H9 (cell line): ENCODE results near the gene DNAH8. TPM values are rescaled to one million over a fixed set of nuclear protein-coding genes. Genes with fewer than 3 reads are reported as not detected.

Experiments
- DNase-seq: peaks from one replicate; pipeline ENCODE4 v3.0.0-alpha.2; 2017
- H2AFZ ChIP-seq: one replicate; pipeline ENCODE4 v1.6.1; 2013; ENCODE audit warnings: mild to moderate bottlenecking, low read length, control low read depth, moderate library complexity
- H2AK5ac ChIP-seq: 2 replicates; pipeline ENCODE4 v1.6.1; 2013; ENCODE audit warnings: low read length, control low read depth, mixed read lengths; ENCODE audit not compliant: insufficient read length
- H2BK120ac ChIP-seq: one replicate; pipeline ENCODE4 v1.6.1; 2013; ENCODE audit warnings: low read depth, mild to moderate bottlenecking, low read length, control low read depth, inconsistent platforms; ENCODE audit not compliant: poor library complexity, severe bottlenecking
- H2BK12ac ChIP-seq: 2 replicates; pipeline ENCODE4 v1.6.1; 2013; ENCODE audit warnings: low read length, control low read depth, mixed read lengths, low read depth; ENCODE audit not compliant: insufficient read length
- H2BK15ac ChIP-seq: 2 replicates; pipeline ENCODE4 v1.6.1; 2013; ENCODE audit warnings: low read depth, low read length, control low read depth
- H2BK20ac ChIP-seq: one replicate; pipeline ENCODE4 v1.6.1; 2013; ENCODE audit warnings: low read depth, mild to moderate bottlenecking, low read length, control low read depth, inconsistent platforms; ENCODE audit not compliant: poor library complexity, severe bottlenecking
- H2BK5ac ChIP-seq: 2 replicates; pipeline ENCODE4 v1.6.1; 2013; ENCODE audit warnings: low read length, control low read depth, mixed read lengths; ENCODE audit not compliant: insufficient read length
- H3K14ac ChIP-seq: 2 replicates; pipeline ENCODE4 v1.6.1; 2013; ENCODE audit warnings: low read length, control low read depth; ENCODE audit not compliant: insufficient read depth
- H3K18ac ChIP-seq: 2 replicates; pipeline ENCODE4 v1.6.1; 2013; ENCODE audit warnings: low read depth, mild to moderate bottlenecking, mixed read lengths, low read length, control low read depth; ENCODE audit not compliant: insufficient read length
- H3K23ac ChIP-seq: 2 replicates; pipeline ENCODE4 v1.6.1; 2013; ENCODE audit warnings: low read length, control low read depth, mixed read lengths, low read depth; ENCODE audit not compliant: insufficient read length
- H3K23me2 ChIP-seq: 2 replicates; pipeline ENCODE4 v1.6.1; 2013; ENCODE audit warnings: low read depth, mild to moderate bottlenecking, mixed read lengths, low read length, control low read depth; ENCODE audit not compliant: insufficient read length, poor library complexity, severe bottlenecking
- H3K27ac ChIP-seq: 2 replicates; pipeline ENCODE4 v1.5.1; 2013; ENCODE audit warnings: low read length, control low read depth, mixed read lengths, low read depth; ENCODE audit not compliant: insufficient read length
- H3K27me3 ChIP-seq: 2 replicates; pipeline ENCODE4 v1.6.1; 2013; ENCODE audit warnings: low read length, control low read depth, inconsistent platforms; ENCODE audit not compliant: insufficient read depth
- H3K4ac ChIP-seq: 2 replicates; pipeline ENCODE4 v1.6.1; 2013; ENCODE audit warnings: low read depth, mild to moderate bottlenecking, control low read depth, inconsistent platforms, low read length, moderate library complexity
- H3K4me1 ChIP-seq: 2 replicates; pipeline ENCODE4 v1.6.1; 2013; ENCODE audit warnings: low read length, control low read depth, inconsistent platforms; ENCODE audit not compliant: insufficient read depth
- H3K4me2 ChIP-seq: 2 replicates; pipeline ENCODE4 v1.6.1; 2013; ENCODE audit warnings: low read length, control low read depth, mixed read lengths; ENCODE audit not compliant: insufficient read length, insufficient read depth
- H3K56ac ChIP-seq: 2 replicates; pipeline ENCODE4 v1.6.1; 2013; ENCODE audit warnings: low read depth, mild to moderate bottlenecking, mixed read lengths, low read length, control low read depth; ENCODE audit not compliant: insufficient read length
- H3K79me1 ChIP-seq: 2 replicates; pipeline ENCODE4 v1.6.1; 2013; ENCODE audit warnings: low read depth, mild to moderate bottlenecking, moderate library complexity, low read length, control low read depth, inconsistent platforms; ENCODE audit not compliant: insufficient read depth, poor library complexity, severe bottlenecking
- H3K79me2 ChIP-seq: 2 replicates; pipeline ENCODE4 v1.6.1; 2013; ENCODE audit warnings: low read length, control low read depth, inconsistent platforms; ENCODE audit not compliant: insufficient read depth
- H3K9ac ChIP-seq: 2 replicates; pipeline ENCODE4 v1.6.1; 2013; ENCODE audit warnings: low read length, control low read depth, mixed read lengths; ENCODE audit not compliant: insufficient read length; ENCODE audit errors: extremely low read depth
- H3K9me3 ChIP-seq: one replicate; pipeline ENCODE4 v1.6.1; 2013; ENCODE audit warnings: low read depth, low read length, inconsistent platforms; ENCODE audit not compliant: control insufficient read depth
- H3T11ph ChIP-seq: one replicate; pipeline ENCODE4 v1.6.1; 2013; ENCODE audit warnings: mild to moderate bottlenecking, low read length, control low read depth, inconsistent platforms
- H4K20me1 ChIP-seq: one replicate; pipeline ENCODE4 v1.6.1; 2013; ENCODE audit not compliant: control insufficient read depth, insufficient read length, insufficient read depth
- H4K5ac ChIP-seq: 2 replicates; pipeline ENCODE4 v1.6.1; 2013; ENCODE audit warnings: low read depth, mild to moderate bottlenecking, mixed read lengths, low read length, control low read depth; ENCODE audit not compliant: insufficient read length
- H4K8ac ChIP-seq: replicated peaks from 2 replicates; pipeline ENCODE4 v1.6.1; 2013; ENCODE audit warnings: low read length, control low read depth, mixed read lengths, low read depth; ENCODE audit not compliant: insufficient read length
- H4K91ac ChIP-seq: 2 replicates; pipeline ENCODE4 v1.6.1; 2013; ENCODE audit warnings: low read depth, mild to moderate bottlenecking, moderate library complexity, mixed read lengths, low read length, control low read depth; ENCODE audit not compliant: insufficient read length
- H3K27ac Mint-ChIP-seq, 3 experiments: 2 replicates in 2 of 3; 3 replicates in 1 of 3; pipeline ENCODE4 v1.8.0; 2020 to 2021; ENCODE audit warnings: mixed read lengths in 3 of 3, mild to moderate bottlenecking in 1 of 3, moderate library complexity in 1 of 3
- H3K27me3 Mint-ChIP-seq: 2 replicates; pipeline ENCODE4 v1.8.0; 2021; ENCODE audit warnings: low read depth, mild to moderate bottlenecking, moderate library complexity, mixed read lengths
- H3K36me3 Mint-ChIP-seq, 3 experiments: 2 replicates in 2 of 3; 3 replicates in 1 of 3; pipeline ENCODE4 v1.8.0; 2020 to 2021; ENCODE audit warnings: low read depth in 3 of 3, mixed read lengths in 3 of 3; ENCODE audit not compliant: insufficient read depth in 1 of 3
- H3K4me1 Mint-ChIP-seq, 2 experiments: 2 replicates each; pipeline ENCODE4 v1.8.0; 2020; ENCODE audit warnings: mixed read lengths in 2 of 2
- H3K4me3 Mint-ChIP-seq, 2 experiments: 2 replicates in 1 of 2; 3 replicates in 1 of 2; pipeline ENCODE4 v1.8.0; 2020 to 2021; ENCODE audit warnings: mild to moderate bottlenecking in 2 of 2, mixed read lengths in 2 of 2, moderate library complexity in 1 of 2
- H3K9me3 Mint-ChIP-seq, 2 experiments: 2 replicates in 1 of 2; 3 replicates in 1 of 2; pipeline ENCODE4 v1.8.0; 2020; ENCODE audit warnings: mild to moderate bottlenecking in 2 of 2, mixed read lengths in 2 of 2, moderate library complexity in 1 of 2
- WGBS: extraction: QIAGEN DNeasy Blood & Tissue Kit; methylation state at CpG from one replicate; pipeline ENCODE4 v1.1.7; 2013; ENCODE audit warnings: missing lambda C conversion rate, low lambda C conversion rate, mixed read lengths; ENCODE audit not compliant: insufficient read length; ENCODE audit errors: extremely low coverage; 5-methylcytosine and 5-hydroxymethylcytosine counted together
- total RNA-seq: library from RNA; stranded (reverse); gene quantifications from 2 replicates; pipeline ENCODE4 v1.2.1, GENCODE V29; 2021
- TF ChIP-seq, protein P1 (sequence below): fragments of 200-600 bp; sonication (generic); conservative IDR thresholded peaks from 3 replicates; pipeline ENCODE4 v1.8.0; 2021; ENCODE audit warnings: antibody characterized with exemption, mild to moderate bottlenecking

Gene DNAH8
- total RNA-seq, 1 experiment from 2014 or later, result not detected

DNA sequence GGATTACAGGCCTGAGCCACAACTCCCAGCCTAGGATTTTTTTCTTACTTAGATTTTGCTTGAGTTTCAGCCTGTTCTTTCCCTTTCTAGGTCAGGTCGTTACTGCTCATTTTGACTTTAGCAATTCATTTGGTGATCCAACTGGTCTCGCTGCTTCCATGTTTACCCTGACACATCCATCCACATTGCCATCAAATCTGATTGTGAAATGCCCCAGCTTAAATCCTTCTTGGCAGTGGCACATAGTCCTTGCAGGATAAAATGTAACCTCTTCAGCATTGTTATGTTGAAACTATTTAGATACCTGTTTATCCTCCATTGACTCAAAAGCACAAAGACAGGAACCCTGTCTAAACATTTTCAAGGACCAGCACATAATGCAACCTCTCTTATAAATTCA, 77.2 kb downstream of the DNAH8 start:
- Histone ChIP-seq H2BK5ac (no peak overlapping the region), H2AK5ac (no peak overlapping the region), H3K56ac (no peak overlapping the region), H3K9me3 (no peaks in the 10 kb centered on the region), H4K5ac (no peak overlapping the region), H3K4me1 (no peaks in the 10 kb centered on the region), H4K8ac (no peak overlapping the region), H3K27me3 (no peaks in the 10 kb centered on the region), H3K23ac (no peak overlapping the region), H3K79me1 (no peaks in the 10 kb centered on the region), H3K27ac (no peak overlapping the region), H4K91ac (no peak overlapping the region), H2BK120ac (no peak overlapping the region), H3K14ac (no peak overlapping the region), H3K79me2 (no peaks in the 10 kb centered on the region), H4K20me1 (no peaks in the 10 kb centered on the region), H3K4ac (no peak overlapping the region), H2AFZ (no peak overlapping the region), H2BK20ac (no peak overlapping the region), H3K4me2 (no peak overlapping the region), H2BK15ac (no peak overlapping the region), H2BK12ac (no peak overlapping the region), H3T11ph (no peak overlapping the region), H3K23me2 (no peaks in the 10 kb centered on the region), H3K9ac (no peak overlapping the region), H3K18ac (no peak overlapping the region)
- WGBS, result no CpG with 5 or more reads among the region's 2 CpGs
- no peak overlapping the region; a peak in 1 of 7 replicates for H3K27ac Mint-ChIP-seq
- H3K4me1 Mint-ChIP-seq, result peaks cover 4% of the 10 kb centered on the region in 2 experiments
- DNase-seq, result no peak
- no peak overlapping the region for H3K4me3 Mint-ChIP-seq
- H3K36me3 Mint-ChIP-seq, result no peaks in the 10 kb centered on the region
- TF ChIP-seq, protein P1, sequence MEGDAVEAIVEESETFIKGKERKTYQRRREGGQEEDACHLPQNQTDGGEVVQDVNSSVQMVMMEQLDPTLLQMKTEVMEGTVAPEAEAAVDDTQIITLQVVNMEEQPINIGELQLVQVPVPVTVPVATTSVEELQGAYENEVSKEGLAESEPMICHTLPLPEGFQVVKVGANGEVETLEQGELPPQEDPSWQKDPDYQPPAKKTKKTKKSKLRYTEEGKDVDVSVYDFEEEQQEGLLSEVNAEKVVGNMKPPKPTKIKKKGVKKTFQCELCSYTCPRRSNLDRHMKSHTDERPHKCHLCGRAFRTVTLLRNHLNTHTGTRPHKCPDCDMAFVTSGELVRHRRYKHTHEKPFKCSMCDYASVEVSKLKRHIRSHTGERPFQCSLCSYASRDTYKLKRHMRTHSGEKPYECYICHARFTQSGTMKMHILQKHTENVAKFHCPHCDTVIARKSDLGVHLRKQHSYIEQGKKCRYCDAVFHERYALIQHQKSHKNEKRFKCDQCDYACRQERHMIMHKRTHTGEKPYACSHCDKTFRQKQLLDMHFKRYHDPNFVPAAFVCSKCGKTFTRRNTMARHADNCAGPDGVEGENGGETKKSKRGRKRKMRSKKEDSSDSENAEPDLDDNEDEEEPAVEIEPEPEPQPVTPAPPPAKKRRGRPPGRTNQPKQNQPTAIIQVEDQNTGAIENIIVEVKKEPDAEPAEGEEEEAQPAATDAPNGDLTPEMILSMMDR, result no peak
- no peaks in the 10 kb centered on the region for H3K9me3 Mint-ChIP-seq
- no peaks in the 10 kb centered on the region for H3K27me3 Mint-ChIP-seq
